OCI-LY1 (cell line): ENCODE results near the gene MYLK4.

Experiments used
- H2AFZ ChIP-seq: fragments of 200-600 bp; sonication (generic), shearing (Covaris generic); 2 replicates; pipeline ENCODE4 v1.6.0; 2014; ENCODE audit warnings: antibody characterized with exemption, mild to moderate bottlenecking, low read length
- H3F3A ChIP-seq: fragments of 200-600 bp; sonication (generic), shearing (Covaris generic); 2 replicates; pipeline ENCODE4 v1.6.0; 2014; ENCODE audit warnings: mild to moderate bottlenecking, antibody characterized with exemption, low read length, moderate library complexity; ENCODE audit not compliant: insufficient read depth
- H3K27ac ChIP-seq: fragments of 200-600 bp; sonication (generic); 2 replicates; pipeline ENCODE4 v1.5.1; 2014; ENCODE audit warnings: low read length, mixed run types, mild to moderate bottlenecking, low read depth; ENCODE audit not compliant: poor library complexity, severe bottlenecking
- H3K27me3 ChIP-seq: fragments of 200-600 bp; sonication (generic); 2 replicates; pipeline ENCODE4 v1.6.0; 2014; ENCODE audit warnings: antibody characterized with exemption, mild to moderate bottlenecking, low read length, moderate library complexity; ENCODE audit not compliant: insufficient read depth
- H3K36me3 ChIP-seq: fragments of 200-600 bp; sonication (generic); 2 replicates; pipeline ENCODE4 v1.6.1; 2014; ENCODE audit warnings: mild to moderate bottlenecking, antibody characterized with exemption, low read length, moderate library complexity, mixed read lengths; ENCODE audit not compliant: insufficient read depth
- H3K4me1 ChIP-seq: fragments of 200-600 bp; sonication (generic); 2 replicates; pipeline ENCODE4 v1.5.1; 2014; ENCODE audit warnings: mild to moderate bottlenecking, low read length, moderate library complexity; ENCODE audit not compliant: insufficient read depth, severe bottlenecking
- H3K4me2 ChIP-seq: fragments of 200-600 bp; sonication (generic), shearing (Covaris generic); 2 replicates; pipeline ENCODE4 v1.6.1; 2014; ENCODE audit warnings: low read length
- H3K4me3 ChIP-seq: fragments of 200-600 bp; sonication (generic); 2 replicates; pipeline ENCODE4 v1.5.1; 2014; ENCODE audit warnings: low read length, low read depth, mild to moderate bottlenecking, mixed read lengths; ENCODE audit not compliant: poor library complexity, severe bottlenecking
- H3K79me2 ChIP-seq: fragments of 200-600 bp; shearing (Covaris generic); 2 replicates; pipeline ENCODE4 v1.6.1; 2016; ENCODE audit warnings: mixed run types, low read length, mixed read lengths; ENCODE audit not compliant: insufficient read depth
- H3K9ac ChIP-seq: fragments of 200-600 bp; sonication (generic), shearing (Covaris generic); 2 replicates; pipeline ENCODE4 v1.6.1; 2014; ENCODE audit warnings: mild to moderate bottlenecking, low read length, mixed read lengths
- H3K9me2 ChIP-seq: fragments of 200-600 bp; sonication (generic), shearing (Covaris generic); 2 replicates; pipeline ENCODE4 v1.6.1; 2014; ENCODE audit warnings: low read depth, mild to moderate bottlenecking, low read length, mixed read lengths
- H3K9me3 ChIP-seq: fragments of 200-600 bp; shearing (Covaris generic); 2 replicates; pipeline ENCODE4 v1.6.1; 2014; ENCODE audit warnings: low read length, mixed read lengths
- H4K20me1 ChIP-seq: fragments of 200-600 bp; sonication (generic), shearing (Covaris generic); 2 replicates; pipeline ENCODE4 v1.6.0; 2016; ENCODE audit warnings: mild to moderate bottlenecking, low read length; ENCODE audit not compliant: insufficient read depth
- EZH2 ChIP-seq: fragments of 200-600 bp; sonication (generic), shearing (Covaris generic); IDR thresholded peaks from 2 replicates; pipeline ENCODE4 v1.8.0; 2017; ENCODE audit warnings: borderline replicate concordance, mixed run types, mild to moderate bottlenecking, antibody characterized with exemption, low read length, moderate library complexity, mixed read lengths
- TF ChIP-seq, protein P1 (sequence below): fragments of 200-600 bp; sonication (generic), shearing (Covaris generic); IDR thresholded peaks from 2 replicates; pipeline ENCODE4 v1.5.1; 2017; ENCODE audit warnings: mild to moderate bottlenecking, antibody characterized with exemption, low read length, moderate library complexity, mixed read lengths

Gene MYLK4

DNA sequence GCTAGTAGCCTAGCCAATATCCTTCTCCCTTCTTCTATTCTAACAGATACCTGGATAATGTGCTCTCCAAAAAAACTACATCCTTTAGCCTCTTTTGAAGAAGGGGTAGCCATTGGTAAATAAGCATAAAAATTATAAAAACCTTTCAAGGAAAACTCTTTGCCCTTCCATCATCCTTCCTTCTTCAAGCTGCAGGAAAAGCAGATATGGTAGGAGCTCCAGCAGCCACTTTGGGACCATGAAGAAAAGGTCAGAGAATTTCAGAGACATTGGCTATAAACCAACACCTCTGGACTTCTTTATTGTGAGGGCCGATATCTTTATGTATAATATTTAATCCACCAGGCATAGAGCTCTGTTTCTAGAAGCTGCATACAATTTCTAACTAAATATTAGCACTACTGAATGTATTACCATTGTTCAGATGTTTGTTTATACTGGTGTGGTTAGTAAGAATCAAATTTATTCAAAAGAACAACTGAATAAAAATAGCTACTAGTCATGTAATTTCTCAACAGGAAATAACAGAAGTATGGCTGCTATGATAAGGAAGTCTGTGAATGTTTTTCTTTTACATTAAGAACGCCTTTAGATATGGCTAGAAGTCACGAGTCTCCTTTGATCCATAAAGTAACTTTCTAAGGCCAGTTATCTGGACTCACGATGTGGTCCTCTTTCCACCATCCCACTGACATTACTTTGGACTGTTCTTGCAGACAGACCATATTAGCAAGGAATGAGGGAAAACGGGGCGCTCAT, 32.2 kb downstream of the MYLK4 start:
- Histone ChIP-seq H3K27ac (no peak overlapping the region), H3K36me3 (no peaks in the 10 kb centered on the region), H3K9me2 (no peaks in the 10 kb centered on the region), H3K4me2 (no peak overlapping the region), H2AFZ (no peak overlapping the region), H3F3A (no peaks in the 10 kb centered on the region), H3K79me2 (no peaks in the 10 kb centered on the region), H3K9ac (no peak overlapping the region), H4K20me1 (no peaks in the 10 kb centered on the region), H3K4me1 (no peaks in the 10 kb centered on the region), H3K4me3 (no peak overlapping the region), H3K9me3 (no peaks in the 10 kb centered on the region), H3K27me3 (no peaks in the 10 kb centered on the region)
- no peak for TF ChIP-seq EZH2
- TF ChIP-seq, protein P1, sequence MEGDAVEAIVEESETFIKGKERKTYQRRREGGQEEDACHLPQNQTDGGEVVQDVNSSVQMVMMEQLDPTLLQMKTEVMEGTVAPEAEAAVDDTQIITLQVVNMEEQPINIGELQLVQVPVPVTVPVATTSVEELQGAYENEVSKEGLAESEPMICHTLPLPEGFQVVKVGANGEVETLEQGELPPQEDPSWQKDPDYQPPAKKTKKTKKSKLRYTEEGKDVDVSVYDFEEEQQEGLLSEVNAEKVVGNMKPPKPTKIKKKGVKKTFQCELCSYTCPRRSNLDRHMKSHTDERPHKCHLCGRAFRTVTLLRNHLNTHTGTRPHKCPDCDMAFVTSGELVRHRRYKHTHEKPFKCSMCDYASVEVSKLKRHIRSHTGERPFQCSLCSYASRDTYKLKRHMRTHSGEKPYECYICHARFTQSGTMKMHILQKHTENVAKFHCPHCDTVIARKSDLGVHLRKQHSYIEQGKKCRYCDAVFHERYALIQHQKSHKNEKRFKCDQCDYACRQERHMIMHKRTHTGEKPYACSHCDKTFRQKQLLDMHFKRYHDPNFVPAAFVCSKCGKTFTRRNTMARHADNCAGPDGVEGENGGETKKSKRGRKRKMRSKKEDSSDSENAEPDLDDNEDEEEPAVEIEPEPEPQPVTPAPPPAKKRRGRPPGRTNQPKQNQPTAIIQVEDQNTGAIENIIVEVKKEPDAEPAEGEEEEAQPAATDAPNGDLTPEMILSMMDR, result no peak

GRCh38 chr6:2716936-2717700, 33.6 kb downstream of the MYLK4 start:
- Histone ChIP-seq H3K4me2 (no peak overlapping the region), H3F3A (no peaks in the 10 kb centered on the region), H3K4me1 (no peaks in the 10 kb centered on the region), H3K9me2 (no peaks in the 10 kb centered on the region), H3K4me3 (no peak overlapping the region), H3K27ac (no peak overlapping the region), H3K36me3 (no peaks in the 10 kb centered on the region), H3K9me3 (no peaks in the 10 kb centered on the region), H4K20me1 (no peaks in the 10 kb centered on the region), H3K9ac (no peak overlapping the region), H3K27me3 (no peaks in the 10 kb centered on the region), H2AFZ (no peak overlapping the region), H3K79me2 (no peaks in the 10 kb centered on the region)
- no peak for TF ChIP-seq EZH2
- TF ChIP-seq, protein P1, result no peak

- no peak overlapping the region for H3K27ac ChIP-seq
- TF ChIP-seq, protein P1, result no peak
- no peak for TF ChIP-seq EZH2
Observed at GRCh38 chr6:2715737-2716136, 35.0 kb downstream of the MYLK4 start.

More at GRCh38 chr6:2715737-2716136, 35.0 kb downstream of the MYLK4 start:
- H3F3A ChIP-seq, result no peaks in the 10 kb centered on the region
- no peak overlapping the region for H2AFZ ChIP-seq
- H3K27me3 ChIP-seq, result no peaks in the 10 kb centered on the region
- no peaks in the 10 kb centered on the region for H4K20me1 ChIP-seq
- no peaks in the 10 kb centered on the region for H3K4me1 ChIP-seq
- no peak overlapping the region for H3K9ac ChIP-seq
- no peaks in the 10 kb centered on the region for H3K9me2 ChIP-seq
- no peaks in the 10 kb centered on the region for H3K79me2 ChIP-seq
- no peaks in the 10 kb centered on the region for H3K36me3 ChIP-seq
- H3K9me3 ChIP-seq, result peaks cover 4% of the 10 kb centered on the region; the same call in 1 of the 2 replicates
- no peak overlapping the region for H3K4me2 ChIP-seq
- H3K4me3 ChIP-seq, result no peak overlapping the region
